ENCODE measurements around the gene TRIM52. TPM values are rescaled to one million over a fixed set of nuclear protein-coding genes. Genes with fewer than 3 reads are reported as not detected.
"Not testable (repeated sequence)": the region's sequence is repeated elsewhere in the genome, so short reads cannot be mapped to it uniquely, and the experiment has no call there.

TRIM52 gene
- polyA plus RNA-seq, 2 of the 4 experiments (the other 2 are of a cell fraction): 11.1 to 12.1 TPM

GRCh38 chr5:181211208-181211607 is 49.7 kb downstream of the TRIM52 start:
- no peak for FAIRE-seq
- no peaks in the 10 kb centered on the region for H3K9me3 ChIP-seq
- no peak for ATAC-seq
- H3K4me1 ChIP-seq: peaks cover 2% of the 10 kb centered on the region
- no peak overlapping the region for H3K27ac ChIP-seq
- no peak overlapping the region for H3K4me2 ChIP-seq
- ChIA-PET POLR2A (no interaction called here), CTCF (interaction anchor here (1.5 to 2.9 kb wide), 2 partner anchors 21 to 23 kb away, joined by 6 to 10 read pairs; no protein-coding TSS in a partner anchor)
- TF ChIP-seq TFCP2L1 (CRISPR knock-in tag; IDR thresholded peaks at IDR 0.05) (no peak), EHF (CRISPR knock-in tag; IDR thresholded peaks at IDR 0.05) (no peak), RNF2 (IDR thresholded peaks at IDR 0.05; ENCODE audit: borderline replicate concordance, low read depth) (no peak), CHD4 (IDR thresholded peaks at IDR 0.05; ENCODE audit: borderline replicate concordance) (no peak), RCOR1 (IDR thresholded peaks at IDR 0.05; ENCODE audit: low read depth, low read length) (no peak), ZSCAN20 (CRISPR knock-in tag; IDR thresholded peaks at IDR 0.05) (no peak), HOXB5 (CRISPR knock-in tag; IDR thresholded peaks at IDR 0.05) (no peak), FOSB (CRISPR knock-in tag; IDR thresholded peaks at IDR 0.05) (no peak), RAD21 (conservative IDR thresholded peaks at IDR 0.05 in 1 of 2, IDR thresholded peaks at IDR 0.05 in 1 of 2) (no peak), KDM5A (IDR thresholded peaks at IDR 0.05) (no peak), RFX5 (IDR thresholded peaks at IDR 0.05) (no peak), HOXA7 (CRISPR knock-in tag; IDR thresholded peaks at IDR 0.05) (no peak), NFE2L2 (conservative IDR thresholded peaks at IDR 0.05; ENCODE audit: low read length) (no peak), SMC3 (IDR thresholded peaks at IDR 0.05) (no peak), SREBF2 (IDR thresholded peaks at IDR 0.05) (no peak), CHD2 (IDR thresholded peaks at IDR 0.05; ENCODE audit: low read length, partially characterized antibody) (no peak), USF2 (IDR thresholded peaks at IDR 0.05) (no peak), MYC (IDR thresholded peaks at IDR 0.05; ENCODE audit: borderline replicate concordance, low read length) (no peak), CBX2 (IDR thresholded peaks at IDR 0.05; ENCODE audit: borderline replicate concordance, low read depth) (no peak)
- TF ChIP-seq, protein P1, sequence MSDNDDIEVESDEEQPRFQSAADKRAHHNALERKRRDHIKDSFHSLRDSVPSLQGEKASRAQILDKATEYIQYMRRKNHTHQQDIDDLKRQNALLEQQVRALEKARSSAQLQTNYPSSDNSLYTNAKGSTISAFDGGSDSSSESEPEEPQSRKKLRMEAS (IDR thresholded peaks at IDR 0.05): no peak
- WGBS (ENCODE audit: missing lambda C conversion rate): 75% methylated on average over 7 of the region's 7 CpGs
- no peak for DNase-seq (ENCODE audit: low read depth in 1 of 2, low spot score in 1 of 2)
- no peak overlapping the region for H3K4me3 ChIP-seq

DNA sequence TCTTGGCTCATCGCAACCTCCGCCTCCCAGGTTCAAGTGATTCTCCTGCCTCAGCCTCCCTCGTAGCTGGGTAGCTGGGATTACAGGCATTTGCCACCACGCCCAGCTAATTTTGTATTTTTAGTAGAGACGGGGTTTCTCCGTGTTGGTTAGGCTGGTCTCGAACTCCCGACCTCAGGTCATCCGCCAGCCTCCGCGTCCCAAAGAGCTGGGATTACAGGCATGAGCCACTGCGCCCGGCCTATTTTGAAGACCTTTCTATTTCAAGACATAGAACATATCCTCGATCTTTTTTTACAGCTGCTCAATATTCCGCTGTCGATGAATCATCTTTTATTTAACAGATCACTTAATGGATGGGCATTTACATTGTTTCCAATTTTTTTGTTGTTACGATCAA is 50.2 kb downstream of the TRIM52 start:
- ATAC-seq; H3K27ac ChIP-seq; H3K4me1 ChIP-seq; DNase-seq (ENCODE audit: low read depth in 1 of 2, low spot score in 1 of 2); H3K9me3 ChIP-seq; FAIRE-seq; H3K4me2 ChIP-seq; POLR2A ChIA-PET; H3K4me3 ChIP-seq: not testable (repeated sequence)
- CTCF ChIA-PET: interaction anchor here (2.9 kb wide), 1 partner anchor 23 kb away, joined by 10 read pairs; no protein-coding TSS in a partner anchor
- WGBS (ENCODE audit: missing lambda C conversion rate): 78% methylated on average over 17 of the region's 17 CpGs

GRCh38 chr5:181210148-181210547 is 50.8 kb downstream of the TRIM52 start:
- H3K4me3 ChIP-seq; ATAC-seq; FAIRE-seq; POLR2A ChIA-PET; DNase-seq (ENCODE audit: low read depth in 1 of 2, low spot score in 1 of 2); H3K9me3 ChIP-seq; H3K4me2 ChIP-seq; H3K27ac ChIP-seq: not testable (repeated sequence)
- CTCF ChIA-PET: interaction anchor here (2.9 kb wide), 1 partner anchor 22 kb away, joined by 10 read pairs; no protein-coding TSS in a partner anchor
- H3K4me1 ChIP-seq: peaks cover 10% of the 10 kb centered on the region
- whole genome bisulfite sequencing (ENCODE audit: missing lambda C conversion rate): 64% methylated on average over 11 of the region's 11 CpGs

- ChIA-PET CTCF (interaction anchor here (1.6 kb wide), 1 partner anchor 12 kb away, joined by 4 read pairs; no protein-coding TSS in a partner anchor), POLR2A (interaction anchor here (2.6 to 6.7 kb wide), 2 partner anchors 14 to 18 kb away, joined by 30 to 159 read pairs; partner anchors contain the start of gene TRIM41)
- not testable (repeated sequence) for ATAC-seq; FAIRE-seq; H3K27ac ChIP-seq; H3K9me3 ChIP-seq; H3K4me2 ChIP-seq; DNase-seq (ENCODE audit: low read depth in 1 of 2, low spot score in 1 of 2); H3K4me3 ChIP-seq
- H3K4me1 ChIP-seq: peaks cover 10% of the 10 kb centered on the region
- WGBS (ENCODE audit: missing lambda C conversion rate): 84% methylated on average over 24 of the region's 24 CpGs
Observed at GRCh38 chr5:181209006-181209405, 51.9 kb downstream of the TRIM52 start.
